Measurements from ENCODE around the gene MAST3.
A peak's percentile ranks its signal among the peaks of the same experiment; 100 is the strongest.
"Not testable (repeated sequence)": the region's sequence is repeated elsewhere in the genome, so short reads cannot be mapped to it uniquely, and the experiment has no call there.

MAST3 gene

GRCh38 chr19:18137657-18138339 is 40.2 kb downstream of the MAST3 start:
- DNase-seq (ENCODE audit: low spot score), result no peak

- DNase-seq (ENCODE audit: low spot score), result no peak
These were observed 42.9 kb downstream of the MAST3 start for GRCh38 chr19:18140473-18140872.

- DNase-seq (ENCODE audit: low spot score), result no peak
These were observed 43.5 kb downstream of the MAST3 start for GRCh38 chr19:18141031-18141430.

GRCh38 chr19:18143902-18144301 is 46.3 kb downstream of the MAST3 start:
- no peak for DNase-seq (ENCODE audit: low spot score)

- DNase-seq (ENCODE audit: low spot score), result no peak
These were observed 46.8 kb downstream of the MAST3 start for GRCh38 chr19:18144361-18144760.

GRCh38 chr19:18144906-18145305 is 47.3 kb downstream of the MAST3 start:
- no peak for DNase-seq (ENCODE audit: low spot score)

- no peak for DNase-seq (ENCODE audit: low spot score)
These were observed 47.9 kb downstream of the MAST3 start for GRCh38 chr19:18145391-18145999.

GRCh38 chr19:18147396-18147795 is 49.8 kb downstream of the MAST3 start:
- DNase-seq (ENCODE audit: low spot score), result no peak

- DNase-seq (ENCODE audit: low spot score), result no peak
These were observed 52.0 kb downstream of the MAST3 start for GRCh38 chr19:18149596-18149975.

GRCh38 chr19:18150776-18151624 is 53.4 kb downstream of the MAST3 start:
- no peak for DNase-seq (ENCODE audit: low spot score)

- DNase-seq (ENCODE audit: low spot score), result peak; percentile 99
These were observed 54.9 kb downstream of the MAST3 start for GRCh38 chr19:18152442-18152816.

- peak; percentile 99 for DNase-seq (ENCODE audit: low spot score)
These were observed 55.4 kb downstream of the MAST3 start, which contains the start of gene PIK3R2 for GRCh38 chr19:18152817-18153555. PIK3R2 (plus strand) TSS chr19:18153163; CDS start chr19:18155880, 2,717 bp downstream.

- DNase-seq (ENCODE audit: low spot score), result no peak
These were observed 56.1 kb downstream of the MAST3 start for GRCh38 chr19:18153556-18154134.

GRCh38 chr19:18155095-18156087 is 57.8 kb downstream of the MAST3 start:
- no peak for DNase-seq (ENCODE audit: low spot score)

- DNase-seq (ENCODE audit: low spot score), result no peak
These were observed 58.7 kb downstream of the MAST3 start for GRCh38 chr19:18156268-18156667.

- DNase-seq (ENCODE audit: low spot score), result no peak
These were observed 59.4 kb downstream of the MAST3 start for GRCh38 chr19:18156841-18157464.

- DNase-seq (ENCODE audit: low spot score), result no peak
These were observed 60.0 kb downstream of the MAST3 start for GRCh38 chr19:18157465-18158063.

GRCh38 chr19:18158467-18158866 is 60.9 kb downstream of the MAST3 start:
- no peak for DNase-seq (ENCODE audit: low spot score)

GRCh38 chr19:18159059-18159616 is 61.6 kb downstream of the MAST3 start:
- DNase-seq (ENCODE audit: low spot score), result not testable (repeated sequence)
